CD4-positive, alpha-beta T cell treated with Interleukin-17A for 4 hours (primary cell): ENCODE data around the gene OGA.
"Not testable (repeated sequence)": the region's sequence is repeated elsewhere in the genome, so short reads cannot be mapped to it uniquely, and the experiment has no call there.

Experiments used
- DNase-seq: peaks from one replicate; pipeline ENCODE4 v3.0.0-alpha.2; 2020; ENCODE audit warnings: mixed read lengths

The OGA gene

DNA sequence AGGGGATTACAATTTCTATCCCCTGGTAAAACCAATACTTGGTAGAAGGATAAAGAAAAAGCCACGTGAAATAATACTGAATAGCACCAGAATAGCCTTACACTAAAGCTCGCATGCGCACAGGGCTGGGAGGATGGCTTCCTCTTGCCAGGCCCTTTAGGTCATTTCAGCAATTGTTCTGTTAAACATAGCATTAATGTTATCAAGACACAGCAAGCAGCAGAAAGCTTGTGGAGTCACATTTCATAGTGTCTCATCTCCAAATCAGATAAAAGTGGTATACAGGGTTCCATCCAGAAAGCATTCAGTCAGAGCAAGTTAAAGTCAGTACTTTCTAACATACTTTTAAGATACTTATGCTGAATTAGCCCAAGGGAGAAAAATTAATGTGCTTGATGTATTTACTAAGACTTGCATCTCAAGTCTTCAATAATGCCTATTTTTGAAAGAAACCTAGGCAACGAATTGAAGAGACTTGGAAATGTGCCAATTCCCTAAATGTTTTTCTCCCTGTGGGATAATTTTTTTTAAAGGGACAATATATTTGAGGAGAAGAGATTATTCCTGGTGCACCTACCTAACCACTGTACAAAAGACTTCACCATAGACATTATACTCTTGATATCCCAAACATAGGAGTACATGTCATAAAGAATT, 20.7 kb downstream of the OGA start:
- DNase-seq: no peak

DNA sequence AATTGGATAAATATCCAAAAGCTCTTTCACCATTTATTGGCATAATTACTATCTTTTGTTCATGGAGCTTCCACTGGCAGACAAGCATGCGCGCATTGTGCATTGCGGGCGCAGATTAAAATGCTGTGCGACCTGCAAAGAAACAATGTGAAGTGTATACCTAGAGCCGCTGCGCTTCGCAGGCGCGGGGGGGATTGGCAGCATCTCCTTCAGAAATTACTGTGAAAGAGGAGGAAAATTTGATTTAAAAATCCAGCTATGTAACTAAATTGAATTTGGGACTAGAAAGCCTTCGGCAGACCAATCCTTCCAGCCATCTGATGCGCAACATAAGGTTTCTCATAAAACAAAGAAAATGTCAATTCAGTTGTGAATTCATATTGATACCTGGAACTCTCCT, 24.7 kb downstream of the OGA start:
- no peak for DNase-seq

DNA sequence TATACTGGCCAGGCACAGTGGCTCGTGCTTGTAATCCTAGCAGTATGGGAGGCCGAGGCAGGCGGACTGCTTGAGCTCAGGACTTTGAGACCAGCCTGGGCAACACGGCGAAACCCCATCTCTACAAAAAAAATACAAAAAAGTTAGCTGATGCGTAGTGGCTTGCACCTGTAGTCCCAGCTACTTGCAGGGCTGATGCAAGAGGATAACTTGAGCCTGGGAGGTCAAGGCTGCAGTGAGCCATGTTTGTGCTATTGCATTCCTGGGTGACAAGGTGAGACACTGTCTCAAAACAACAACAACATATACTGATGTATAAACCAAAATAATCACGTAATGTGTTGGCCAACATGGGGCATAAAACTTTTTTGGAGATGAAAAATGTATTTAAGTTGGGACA, 28.6 kb downstream of the OGA start:
- no peak for DNase-seq

DNA sequence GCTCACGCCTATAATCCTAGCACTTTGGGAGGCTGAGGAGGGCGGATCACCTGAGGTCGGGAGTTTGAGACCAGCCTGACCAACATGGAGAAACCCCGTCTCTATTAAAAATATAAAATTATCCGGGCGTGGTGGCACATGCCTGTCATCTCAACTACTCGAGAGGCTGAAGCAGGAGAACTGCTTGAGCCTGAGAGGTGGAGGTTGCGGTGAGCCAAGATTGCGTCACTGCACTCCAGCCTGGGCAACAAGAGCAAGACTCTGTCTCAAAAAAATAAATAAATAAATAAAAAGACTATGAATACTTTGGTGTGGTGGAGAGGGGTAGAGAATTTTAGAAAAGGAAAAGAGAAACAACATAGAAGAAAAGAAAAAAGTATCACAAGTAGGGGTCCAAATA, 29.0 kb downstream of the OGA start:
- not testable (repeated sequence) for DNase-seq

DNA sequence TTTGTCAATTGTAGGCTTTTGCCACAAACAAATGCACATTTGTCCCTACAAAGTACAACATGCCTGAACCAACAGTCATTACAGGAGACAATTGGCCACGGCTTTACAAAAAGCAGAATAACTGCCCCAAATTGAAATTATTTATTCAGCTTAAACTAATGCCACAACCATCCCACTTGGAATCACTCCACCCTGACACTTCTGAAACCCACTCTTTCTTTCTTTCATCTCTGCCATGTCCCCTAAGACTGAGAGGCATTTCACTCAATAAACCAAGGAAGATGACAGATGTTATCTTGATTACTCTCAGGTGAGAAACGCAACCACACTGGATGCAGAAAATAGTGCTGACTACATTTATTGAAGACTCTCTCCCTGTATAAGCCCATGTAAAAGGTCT, 32.4 kb downstream of the OGA start:
- no peak for DNase-seq

DNA sequence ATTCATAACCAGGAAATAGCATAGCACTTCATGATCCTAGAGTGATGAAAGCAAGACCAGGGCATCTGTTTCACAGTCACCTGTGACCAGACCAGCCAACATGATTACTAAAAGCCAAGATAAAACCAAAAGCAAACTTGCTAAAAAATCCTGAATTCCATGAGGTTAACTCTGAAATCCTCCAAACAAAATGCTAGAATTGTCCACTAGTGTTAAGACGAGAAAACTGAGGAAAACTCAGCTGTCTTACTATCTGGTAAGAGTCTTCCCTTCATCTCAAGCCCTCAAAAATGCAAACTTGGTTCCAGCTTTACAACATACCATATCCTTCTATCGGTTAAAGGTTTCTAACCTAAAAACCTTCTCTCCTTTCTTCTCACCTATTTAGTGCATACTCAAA, 33.7 kb downstream of the OGA start:
- DNase-seq: no peak

DNA sequence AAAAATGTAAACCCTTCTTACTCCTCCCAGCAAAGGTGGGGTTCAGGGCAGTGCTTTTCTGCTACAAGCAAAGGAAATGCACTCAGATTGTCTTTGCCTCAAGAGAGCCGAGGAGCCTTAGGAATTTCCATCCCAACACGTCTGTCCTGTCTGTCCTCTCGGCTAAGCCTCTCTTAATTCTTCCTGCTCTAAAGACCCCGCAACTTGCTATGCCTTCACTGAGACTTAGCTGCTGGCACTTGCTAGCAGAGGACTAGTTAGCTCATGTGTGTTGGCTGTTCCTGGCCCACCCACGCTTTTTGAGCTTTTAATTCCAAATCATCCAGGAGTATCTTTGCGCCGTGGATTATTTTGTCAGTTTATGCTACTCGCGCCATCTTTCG, 34.5 kb downstream of the OGA start:
- DNase-seq: no peak

DNA sequence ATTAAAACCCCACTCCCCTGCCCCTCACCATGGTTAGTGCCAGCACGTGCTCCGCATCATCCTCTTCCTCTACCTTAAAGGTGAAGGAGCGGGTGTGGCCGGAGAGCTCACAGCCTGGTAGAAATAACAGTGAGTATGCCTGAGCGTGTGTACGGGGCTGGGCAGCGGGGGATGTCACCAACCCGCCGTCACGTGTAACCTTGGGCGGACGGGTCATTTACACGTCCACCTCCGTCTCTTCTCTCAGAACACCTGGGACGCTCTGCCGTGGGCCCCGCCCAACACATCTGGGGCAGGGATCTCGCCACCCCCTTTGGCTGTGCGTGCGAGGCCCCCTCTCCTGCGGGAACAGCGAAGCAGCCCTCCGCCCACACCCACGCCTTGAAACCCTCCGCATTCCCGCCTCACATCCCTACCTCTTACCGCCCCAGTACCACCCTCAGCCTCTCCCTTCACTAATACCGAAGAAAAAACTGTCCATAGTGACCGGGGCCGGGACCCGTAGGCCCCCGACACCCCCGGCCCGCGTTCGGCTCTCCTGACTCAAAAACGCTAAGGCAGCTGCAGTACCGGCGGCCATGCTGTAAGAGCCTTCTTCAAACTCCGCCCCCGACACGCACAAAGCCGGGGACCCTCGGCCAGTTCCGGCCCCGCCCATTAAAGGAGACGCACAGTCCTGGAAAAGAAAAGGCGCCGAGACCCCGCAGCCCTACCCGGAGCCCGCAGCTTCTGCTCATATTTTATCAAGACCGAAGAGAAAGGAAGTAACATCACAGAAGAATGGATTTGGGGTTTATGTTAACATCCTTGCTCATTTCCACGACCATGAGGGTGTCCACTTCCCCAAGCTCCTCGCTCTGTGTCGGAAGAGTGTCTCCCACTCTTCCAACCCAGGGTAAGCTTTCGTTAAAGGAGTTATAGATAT, 35.2 kb downstream of the OGA start, which contains the start of gene NPM3:
NPM3 (minus strand) TSS at position 636 of the 925 bp plus-strand sequence; CDS start at position 580, 56 bp downstream.
- DNase-seq: peak; percentile 85

DNA sequence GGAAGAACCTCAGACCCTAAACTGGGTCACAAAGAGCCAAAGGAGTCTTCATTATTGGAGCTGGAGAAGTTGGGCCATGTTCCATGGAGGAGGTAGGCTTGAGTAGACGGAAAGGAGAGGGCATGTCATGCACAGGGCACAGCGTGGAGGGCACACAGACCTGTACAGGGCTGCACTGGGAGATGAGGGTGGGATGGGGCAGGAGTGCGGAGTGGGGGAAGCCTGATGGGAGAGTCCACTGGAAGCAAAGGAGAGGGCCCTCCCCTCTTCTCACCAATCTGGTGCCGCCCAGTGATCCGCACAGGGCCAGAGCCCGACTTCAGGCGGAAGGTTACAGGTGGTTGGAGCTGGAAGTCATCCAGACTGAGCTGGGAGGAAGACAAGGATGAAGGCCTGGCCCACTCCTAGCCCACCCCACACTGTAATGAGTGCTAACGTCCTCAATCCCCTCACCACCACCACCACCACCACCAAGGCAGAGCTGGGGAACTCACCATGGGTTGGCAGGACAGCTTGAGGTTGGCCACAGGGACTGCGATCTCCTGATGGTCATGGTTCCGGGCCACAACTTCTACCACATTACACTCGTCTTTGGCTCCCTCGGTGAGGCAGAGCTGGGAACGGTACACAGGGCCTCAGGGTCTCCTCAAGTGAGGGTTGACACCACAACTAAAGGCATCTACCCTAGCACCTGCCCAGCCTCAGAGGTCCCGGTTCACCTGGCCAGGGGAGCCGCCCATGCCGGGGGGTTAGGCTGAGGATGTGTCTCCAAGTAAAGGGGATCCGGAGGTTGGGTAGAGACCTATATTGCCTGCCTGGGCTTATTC, 36.0 kb downstream of the OGA start:
- DNase-seq: no peak

DNA sequence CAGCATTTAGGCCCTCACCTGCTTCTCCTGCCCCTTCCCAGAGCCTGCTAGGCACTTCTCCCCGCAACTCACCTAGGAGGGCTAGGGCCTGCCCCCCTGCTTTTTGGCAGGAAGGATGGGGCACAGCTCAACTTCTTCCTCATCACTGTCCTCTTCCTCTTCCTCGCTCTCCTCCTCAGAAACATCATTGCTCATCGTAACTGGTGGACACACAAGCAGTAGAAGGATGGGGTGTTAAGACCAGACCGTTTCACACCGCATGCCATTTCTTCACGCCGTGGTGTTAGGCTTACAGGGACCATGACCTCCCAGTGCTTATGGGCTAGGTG, 36.6 kb downstream of the OGA start:
- no peak for DNase-seq

DNA sequence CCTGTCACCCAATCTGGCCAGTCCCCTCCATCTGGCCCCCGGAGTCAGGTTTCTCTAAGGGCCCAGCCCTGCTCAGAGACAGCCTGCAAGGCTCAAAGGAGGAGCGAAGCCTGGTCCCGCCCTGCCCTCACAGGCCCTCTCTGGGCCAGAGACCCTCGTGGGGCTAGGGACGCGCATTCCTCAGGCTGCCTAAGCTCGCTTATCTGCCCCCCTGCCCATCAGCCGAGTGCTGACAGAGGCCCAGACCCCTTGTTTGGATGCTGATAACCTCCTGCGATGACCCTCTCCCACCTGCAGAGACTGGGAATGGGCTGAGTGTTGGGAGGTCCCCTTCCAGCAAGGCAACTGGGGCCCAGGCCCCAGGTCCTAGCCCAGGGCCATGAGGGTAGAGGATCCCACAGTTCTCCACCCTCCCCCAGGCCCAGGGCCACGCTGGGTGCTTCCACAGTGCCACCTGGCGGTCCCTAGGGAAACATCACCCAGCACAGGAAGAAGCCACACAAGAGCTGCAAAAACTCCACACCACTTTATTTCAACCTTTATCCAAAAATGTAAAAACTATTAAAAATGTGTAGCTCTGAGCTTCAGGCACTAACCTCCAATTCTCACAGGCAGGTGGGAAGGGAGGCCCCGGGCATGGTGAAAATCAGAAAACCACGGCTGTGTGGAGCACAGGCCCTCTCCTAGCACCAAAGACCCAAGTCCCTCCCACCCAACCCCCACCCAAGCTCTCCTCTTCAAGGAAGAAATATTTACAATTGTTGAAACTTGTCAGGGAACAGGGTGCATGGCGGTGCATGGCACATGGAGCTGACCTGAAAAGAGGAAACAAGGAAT, 37.2 kb downstream of the OGA start:
- peak; percentile 78 for DNase-seq

DNA sequence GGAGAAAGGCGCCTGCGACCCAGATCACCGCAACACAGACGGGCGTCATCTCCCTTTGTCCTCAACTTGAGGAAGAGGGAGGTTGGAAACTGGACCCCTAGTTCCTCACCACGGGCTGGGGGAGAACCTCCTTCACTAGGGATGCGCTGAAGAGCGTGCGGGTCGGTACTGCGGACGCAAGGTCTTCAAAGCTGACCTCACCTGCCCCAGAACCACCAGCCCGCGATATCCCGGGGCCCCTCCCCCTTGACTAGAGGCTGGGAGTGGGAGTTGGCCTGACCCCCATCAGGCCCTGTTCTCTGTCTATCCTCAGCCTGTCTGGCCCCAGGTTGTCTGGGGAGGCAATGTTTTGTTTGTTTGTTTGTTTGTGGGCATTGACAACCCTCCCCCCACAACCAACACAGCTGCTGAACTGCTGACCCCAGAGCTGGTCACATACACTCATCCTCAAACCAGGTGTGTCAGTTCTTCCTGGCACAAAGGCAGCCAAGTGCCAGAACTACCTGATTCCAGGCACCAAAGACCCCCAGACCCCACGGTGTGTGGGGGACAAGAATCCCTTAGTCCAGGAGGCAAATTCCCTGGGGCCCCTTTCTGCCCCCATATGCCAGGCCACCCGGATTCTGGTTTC, 37.9 kb downstream of the OGA start:
- no peak for DNase-seq

DNA sequence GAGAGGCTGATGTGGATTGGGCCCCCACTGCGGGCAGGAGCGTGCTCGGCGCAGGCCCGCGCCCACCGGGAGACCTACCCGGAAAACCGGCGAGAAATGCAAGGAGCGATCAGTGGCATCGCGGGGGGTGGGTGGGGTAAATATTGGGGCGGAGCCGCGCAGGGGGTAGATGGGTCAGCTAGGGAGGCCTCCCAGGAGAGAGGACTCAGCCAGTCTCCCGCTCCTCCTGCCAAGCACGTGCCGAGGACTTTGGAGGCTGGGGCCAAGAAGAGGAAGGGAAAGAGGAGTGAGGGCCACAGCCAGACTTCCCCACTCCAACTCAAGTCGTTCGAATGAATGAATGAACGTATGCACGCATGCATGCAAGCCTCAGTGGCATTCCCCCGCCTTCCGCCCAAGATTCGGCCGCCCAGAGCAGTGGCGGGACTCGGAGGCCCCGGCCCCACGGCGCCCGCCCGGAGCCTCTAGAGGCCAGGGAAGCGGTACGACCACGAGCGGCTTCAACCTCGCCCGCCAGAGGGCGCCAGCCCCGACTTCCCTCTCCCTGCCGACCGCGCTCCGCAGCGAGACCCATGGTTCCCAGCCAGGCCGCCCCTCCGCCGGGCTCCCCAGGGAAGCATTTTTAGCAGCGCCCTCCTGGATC, 38.6 kb downstream of the OGA start:
- peak; percentile 92 for DNase-seq

DNA sequence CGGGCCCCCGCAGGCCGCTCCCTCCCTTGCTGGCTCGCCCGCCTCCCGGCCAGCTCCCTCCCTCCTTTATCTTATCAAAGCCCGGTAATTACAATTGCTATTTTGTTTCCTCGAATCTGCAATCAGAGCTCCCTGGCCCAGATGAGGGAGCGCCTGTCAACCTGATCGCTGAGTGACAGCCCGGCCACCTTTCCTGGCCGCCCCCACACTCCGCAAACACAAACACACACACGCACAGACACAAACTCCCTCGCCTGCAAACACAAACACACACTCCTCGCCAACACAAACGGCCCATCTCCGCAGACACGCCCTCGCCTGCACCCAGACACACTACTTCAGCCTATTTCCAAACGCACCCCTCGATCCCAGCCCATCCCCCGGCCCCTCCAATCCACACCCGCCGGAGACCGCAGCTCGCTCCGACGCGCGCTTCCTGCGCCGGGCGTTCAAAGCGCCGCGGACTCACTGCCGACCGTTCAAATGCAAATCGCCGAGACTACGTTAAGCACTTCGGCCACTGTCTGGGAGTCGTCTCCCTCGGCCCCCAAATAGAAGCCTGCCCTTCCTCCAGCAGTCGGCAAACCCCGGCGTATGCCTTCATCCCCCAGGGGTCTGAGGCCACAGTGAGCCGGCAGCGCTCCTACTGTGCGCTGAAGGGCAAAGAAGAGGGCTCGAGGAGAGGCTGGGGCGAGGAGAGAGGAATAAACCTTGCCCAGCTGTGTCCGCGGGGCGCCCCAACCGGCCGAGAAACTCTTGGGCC, 39.3 kb downstream of the OGA start:
- peak; percentile 33 for DNase-seq

DNA sequence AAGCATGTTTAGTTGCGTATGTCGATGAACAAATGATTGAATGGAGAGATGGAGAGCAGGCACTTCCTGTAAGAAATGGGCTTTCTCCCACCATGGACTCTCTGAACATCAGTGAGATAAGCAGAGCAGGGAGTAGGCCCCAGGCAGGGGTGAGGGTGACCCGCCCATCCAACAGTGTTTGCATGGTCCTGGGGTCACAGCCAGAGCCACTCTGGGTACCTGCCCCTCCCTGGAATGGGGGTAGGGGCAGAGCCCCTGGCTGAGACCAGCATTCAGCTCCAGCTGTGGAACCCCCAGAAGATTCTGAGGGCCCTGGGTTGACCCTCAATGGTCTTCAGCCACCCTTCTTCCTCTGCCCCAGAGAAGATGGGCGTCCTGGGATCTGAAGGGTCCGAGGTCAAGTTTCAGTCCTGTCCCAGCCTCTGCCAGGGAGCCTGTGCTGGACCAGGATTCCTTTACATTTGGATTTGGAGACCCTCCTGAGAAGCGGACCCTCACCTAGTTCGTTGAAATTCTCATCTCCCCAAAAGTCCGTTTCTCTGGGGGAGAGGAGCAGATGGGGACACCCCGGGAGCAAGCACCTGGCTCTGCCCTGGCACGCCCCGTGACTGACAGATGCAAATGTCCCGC, 40.0 kb downstream of the OGA start:
- no peak for DNase-seq

DNA sequence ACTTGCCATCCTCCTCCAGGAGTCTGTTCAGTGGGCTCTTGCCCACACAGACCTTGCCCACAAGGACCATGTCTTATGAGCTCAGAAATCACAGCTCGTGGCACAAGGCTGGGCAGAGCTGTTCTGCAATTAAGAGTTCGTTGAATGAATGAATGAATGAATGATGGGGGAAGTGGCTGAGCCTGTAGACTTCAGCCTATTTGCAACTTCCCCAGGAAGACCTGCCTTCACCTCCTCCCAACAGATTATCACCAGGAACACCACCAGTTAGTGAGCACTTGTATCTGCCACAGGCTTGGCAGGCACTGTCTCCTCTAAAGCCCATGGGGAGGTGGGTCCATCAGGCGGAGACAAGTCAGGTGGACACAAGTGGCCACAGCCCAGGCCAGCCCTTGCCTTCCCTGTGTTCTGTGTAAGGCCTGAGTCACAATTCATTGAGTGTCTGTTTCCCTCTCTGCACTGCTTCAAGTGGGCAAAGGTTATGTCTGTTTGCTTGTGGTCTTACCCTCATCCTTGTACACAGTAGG, 40.6 kb downstream of the OGA start:
- no peak for DNase-seq

DNA sequence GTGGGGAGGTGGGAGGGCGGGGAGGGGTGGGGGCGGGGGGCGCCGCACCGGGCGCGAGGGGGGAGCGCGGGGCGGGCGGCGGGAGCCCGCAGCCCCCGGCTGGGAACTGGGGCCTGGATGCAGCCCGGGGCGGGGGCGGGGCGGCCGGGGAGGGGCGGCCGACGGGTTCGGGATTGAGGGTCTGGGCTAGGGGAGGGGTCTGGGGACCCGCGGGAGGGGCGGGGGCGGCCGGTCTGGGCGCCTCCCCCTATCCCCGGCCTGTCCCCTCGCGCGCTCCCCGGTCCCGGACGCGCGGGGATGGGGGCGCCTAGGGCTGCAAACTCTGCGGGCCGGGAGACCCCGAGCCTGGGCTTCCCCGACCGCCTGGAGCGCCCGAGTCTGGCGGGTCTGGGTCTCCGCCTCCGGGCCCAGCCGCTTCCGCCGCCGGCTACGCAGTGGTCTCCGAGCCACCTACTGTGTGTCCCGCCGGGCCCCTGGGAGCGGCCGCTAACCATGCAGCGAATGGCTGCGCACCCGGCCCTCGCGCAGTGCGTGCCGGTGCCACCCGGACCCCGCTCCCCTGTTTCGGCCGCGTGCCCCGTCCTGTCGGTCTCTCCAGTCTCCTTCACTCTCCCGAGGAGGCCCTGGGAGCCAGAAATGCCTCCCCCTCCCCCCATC, 42.0 kb downstream of the OGA start:
- no peak for DNase-seq

DNA sequence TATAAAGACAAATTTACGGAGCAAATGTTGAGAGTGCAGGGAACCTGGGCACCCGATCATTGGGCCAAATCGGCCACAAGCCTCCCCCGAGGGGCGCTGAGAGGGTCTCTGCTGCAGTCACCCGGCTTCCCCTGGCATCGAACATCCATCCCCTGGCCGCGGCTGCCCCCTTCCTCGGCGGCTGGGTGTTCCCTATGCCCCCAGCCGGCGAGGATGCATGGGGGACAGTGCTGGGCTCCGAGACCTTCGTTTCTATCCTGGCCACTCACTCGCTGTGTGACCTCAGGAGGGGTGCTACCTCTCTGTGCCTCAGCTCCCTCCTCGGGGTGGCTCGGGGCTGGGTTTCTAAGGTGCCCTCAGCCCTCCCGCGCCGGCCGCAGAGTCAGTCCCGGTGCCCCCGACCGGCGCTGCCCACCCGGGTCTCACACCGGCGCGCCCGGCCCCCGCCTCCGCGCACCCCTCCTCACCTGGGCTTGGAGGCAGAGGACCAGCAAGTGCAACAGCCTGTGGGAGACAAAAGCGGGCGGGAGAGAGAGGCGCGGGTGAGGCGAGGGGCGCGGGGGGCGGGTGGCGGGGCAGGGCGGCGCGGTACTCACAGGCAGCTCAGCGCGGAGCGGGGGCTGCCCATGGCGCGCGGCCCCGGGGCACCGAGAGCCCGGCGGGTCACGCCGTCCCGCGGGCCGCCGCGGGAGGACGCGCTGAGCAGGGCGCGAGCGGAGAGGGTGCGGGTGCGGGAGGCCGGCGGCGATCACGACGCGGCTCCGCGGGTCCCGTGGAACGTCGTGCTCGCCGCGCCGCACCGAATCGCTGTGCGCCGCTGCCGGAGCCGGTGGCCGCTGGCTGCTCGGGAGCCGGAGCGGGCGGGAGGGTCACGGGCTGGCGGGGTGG, 42.7 kb downstream of the OGA start, which contains the start of gene FGF8:
FGF8 (minus strand) TSS at position 842 of the 888 bp plus-strand sequence; CDS start at position 628, 214 bp downstream.
- no peak for DNase-seq
